PFSK-1 (cell line): ENCODE results near the gene ENTPD7.

ENCODE experiments used
- FOXP2 ChIP-seq: optimal IDR thresholded peaks from 2 replicates; pipeline ENCODE3; 2011; ENCODE audit warnings: borderline replicate concordance, control low read depth, inconsistent platforms; ENCODE audit not compliant: insufficient read depth; ENCODE audit errors: extremely low read length, extremely low read depth
- POLR2AphosphoS5 ChIP-seq: IDR thresholded peaks from 2 replicates; pipeline ENCODE4 v1.6.1; 2012; ENCODE audit warnings: low read depth, mild to moderate bottlenecking, control low read depth, low read length, moderate library complexity
- REST ChIP-seq, 2 experiments: IDR thresholded peaks; 2 replicates each; pipeline versions ENCODE4 v1.6.1 to v1.8.0; 2011 to 2012; ENCODE audit warnings: low read depth in 2 of 2, low read length in 2 of 2, control low read depth in 1 of 2, inconsistent platforms in 1 of 2, mild to moderate bottlenecking in 1 of 2, moderate library complexity in 1 of 2; ENCODE audit not compliant: insufficient read depth in 1 of 2
- SIN3A ChIP-seq: IDR thresholded peaks from 2 replicates; pipeline ENCODE4 v1.6.1; 2012; ENCODE audit warnings: mild to moderate bottlenecking, low read length, moderate library complexity, borderline replicate concordance; ENCODE audit not compliant: insufficient read depth
- TAF1 ChIP-seq: IDR thresholded peaks from 2 replicates; pipeline ENCODE4 v1.6.1; 2012; ENCODE audit warnings: low read length, control low read depth, borderline replicate concordance; ENCODE audit not compliant: insufficient read depth

GRCh38 chr10:99720387-99720786, 61.1 kb downstream of the ENTPD7 start:
- no peak for TF ChIP-seq REST (IDR thresholded peaks at IDR 0.05; ENCODE audit: insufficient read depth in 1 of 2, low read depth in 2 of 2, low read length in 2 of 2)
- TF ChIP-seq POLR2AphosphoS5, result no peak
- TF ChIP-seq TAF1, result no peak
- no peak for TF ChIP-seq SIN3A
- no peak for TF ChIP-seq FOXP2
